Smooth muscle cell (in vitro differentiated cells): ENCODE measurements around the gene CACNA2D1. TPM values are rescaled to one million over a fixed set of nuclear protein-coding genes. Genes with fewer than 3 reads are reported as not detected.

Experiments used
- DNase-seq: peaks from one replicate; lab custom pipeline; 2025; ENCODE audit not compliant: unreplicated experiment; lab: John Stamatoyannopoulos, UW
- H2AFZ ChIP-seq: fragments of 200-600 bp; sonication (generic); 2 replicates; pipeline ENCODE4 v1.6.0; 2016; ENCODE audit warnings: antibody characterized with exemption, low read depth, mild to moderate bottlenecking
- H3F3A ChIP-seq: fragments of 200-600 bp; sonication (generic); 2 replicates; pipeline ENCODE4 v1.6.0; 2017; ENCODE audit warnings: antibody characterized with exemption, low read depth
- H3K27ac ChIP-seq: fragments of 200-600 bp; sonication (generic); 2 replicates; pipeline ENCODE4 v1.5.1; 2016; ENCODE audit warnings: low read depth, mild to moderate bottlenecking
- H3K27me3 ChIP-seq: fragments of 200-600 bp; sonication (generic); 2 replicates; pipeline ENCODE4 v1.6.1; 2016; ENCODE audit warnings: low read depth, mild to moderate bottlenecking
- H3K36me3 ChIP-seq: fragments of 200-600 bp; sonication (generic); 2 replicates; pipeline ENCODE4 v1.5.1; 2016; ENCODE audit warnings: low read depth
- H3K4me1 ChIP-seq: fragments of 200-600 bp; sonication (generic); 2 replicates; pipeline ENCODE4 v1.5.1; 2016; ENCODE audit warnings: low read depth
- H3K4me2 ChIP-seq: fragments of 200-600 bp; sonication (generic); 2 replicates; pipeline ENCODE4 v1.6.0; 2016; ENCODE audit warnings: mild to moderate bottlenecking
- H3K4me3 ChIP-seq: fragments of 200-600 bp; sonication (generic); 2 replicates; pipeline ENCODE4 v1.5.1; 2016; ENCODE audit warnings: mild to moderate bottlenecking
- H3K79me2 ChIP-seq: fragments of 200-600 bp; sonication (generic); 2 replicates; pipeline ENCODE4 v1.6.0; 2016; ENCODE audit warnings: low read depth, mild to moderate bottlenecking
- H3K9ac ChIP-seq: fragments of 200-600 bp; sonication (generic); 2 replicates; pipeline ENCODE4 v1.6.0; 2016; ENCODE audit warnings: low read depth
- H3K9me3 ChIP-seq: fragments of 200-600 bp; sonication (generic); replicated peaks from 2 replicates; pipeline ENCODE4 v1.5.1; 2016; ENCODE audit warnings: low read depth
- H4K20me1 ChIP-seq: fragments of 200-600 bp; sonication (generic); 2 replicates; pipeline ENCODE4 v1.6.0; 2016; ENCODE audit warnings: low read depth
- WGBS: methylation state at CpG from one replicate; pipeline ENCODE4 v1.1.7; 2016; ENCODE audit warnings: low lambda C conversion rate; 5-methylcytosine and 5-hydroxymethylcytosine counted together
- polyA plus RNA-seq: library from polyadenylated mRNA; unstranded; fragments of >200 nt; fragmentation: Nextera tagmentation; extraction: Ambion mirVana; gene quantifications from 2 replicates; pipeline ENCODE4 v1.2.1, GENCODE V29; 2016
- total RNA-seq: library from RNA; depleted of rRNA; stranded (reverse); fragments of >200 nt; gene quantifications from 2 replicates; pipeline ENCODE4 v1.2.3, GENCODE V29; 2014
- TF ChIP-seq, protein P1 (sequence below): fragments of 200-600 bp; sonication (generic); IDR thresholded peaks from 2 replicates; pipeline ENCODE4 v1.5.1; 2017; ENCODE audit warnings: borderline replicate concordance, mild to moderate bottlenecking, antibody characterized with exemption; ENCODE audit not compliant: insufficient read depth, poor library complexity, severe bottlenecking

The CACNA2D1 gene
- total and polyA plus RNA-seq, 2 experiments from 2014 or later = 4.1 to 39.3 TPM

GRCh38 chr7:82158327-82158726, 285.2 kb downstream of the CACNA2D1 start:
- Histone ChIP-seq H3K27ac (no peak overlapping the region), H3K4me3 (no peak overlapping the region), H3K4me2 (no peak overlapping the region), H4K20me1 (no peaks in the 10 kb centered on the region), H3K9me3 (no peaks in the 10 kb centered on the region), H3K79me2 (no peaks in the 10 kb centered on the region), H3K4me1 (peaks cover 17% of the 10 kb centered on the region), H3K9ac (no peak overlapping the region), H3K27me3 (no peaks in the 10 kb centered on the region), H2AFZ (no peak overlapping the region), H3F3A (no peaks in the 10 kb centered on the region), H3K36me3 (no peaks in the 10 kb centered on the region)
- DNase-seq = no peak
- TF ChIP-seq, protein P1, sequence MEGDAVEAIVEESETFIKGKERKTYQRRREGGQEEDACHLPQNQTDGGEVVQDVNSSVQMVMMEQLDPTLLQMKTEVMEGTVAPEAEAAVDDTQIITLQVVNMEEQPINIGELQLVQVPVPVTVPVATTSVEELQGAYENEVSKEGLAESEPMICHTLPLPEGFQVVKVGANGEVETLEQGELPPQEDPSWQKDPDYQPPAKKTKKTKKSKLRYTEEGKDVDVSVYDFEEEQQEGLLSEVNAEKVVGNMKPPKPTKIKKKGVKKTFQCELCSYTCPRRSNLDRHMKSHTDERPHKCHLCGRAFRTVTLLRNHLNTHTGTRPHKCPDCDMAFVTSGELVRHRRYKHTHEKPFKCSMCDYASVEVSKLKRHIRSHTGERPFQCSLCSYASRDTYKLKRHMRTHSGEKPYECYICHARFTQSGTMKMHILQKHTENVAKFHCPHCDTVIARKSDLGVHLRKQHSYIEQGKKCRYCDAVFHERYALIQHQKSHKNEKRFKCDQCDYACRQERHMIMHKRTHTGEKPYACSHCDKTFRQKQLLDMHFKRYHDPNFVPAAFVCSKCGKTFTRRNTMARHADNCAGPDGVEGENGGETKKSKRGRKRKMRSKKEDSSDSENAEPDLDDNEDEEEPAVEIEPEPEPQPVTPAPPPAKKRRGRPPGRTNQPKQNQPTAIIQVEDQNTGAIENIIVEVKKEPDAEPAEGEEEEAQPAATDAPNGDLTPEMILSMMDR = no peak

- no peaks in the 10 kb centered on the region for H3K9me3 ChIP-seq
- H3K79me2 ChIP-seq = no peaks in the 10 kb centered on the region
- no peak overlapping the region for H3K4me2 ChIP-seq
- no peaks in the 10 kb centered on the region for H3K36me3 ChIP-seq
- TF ChIP-seq, protein P1 = no peak
- H3K27ac ChIP-seq = no peak overlapping the region
- no peak for DNase-seq
- H2AFZ ChIP-seq = no peak overlapping the region
- H3K27me3 ChIP-seq = no peaks in the 10 kb centered on the region
- no peak overlapping the region for H3K4me3 ChIP-seq
- peaks cover 17% of the 10 kb centered on the region for H3K4me1 ChIP-seq
- no peaks in the 10 kb centered on the region for H4K20me1 ChIP-seq
- WGBS = 82% methylated on average over 1 of the region's 1 CpG
- no peaks in the 10 kb centered on the region for H3F3A ChIP-seq
- H3K9ac ChIP-seq = no peak overlapping the region
These were observed 286.7 kb downstream of the CACNA2D1 start for GRCh38 chr7:82156893-82157292.

DNA sequence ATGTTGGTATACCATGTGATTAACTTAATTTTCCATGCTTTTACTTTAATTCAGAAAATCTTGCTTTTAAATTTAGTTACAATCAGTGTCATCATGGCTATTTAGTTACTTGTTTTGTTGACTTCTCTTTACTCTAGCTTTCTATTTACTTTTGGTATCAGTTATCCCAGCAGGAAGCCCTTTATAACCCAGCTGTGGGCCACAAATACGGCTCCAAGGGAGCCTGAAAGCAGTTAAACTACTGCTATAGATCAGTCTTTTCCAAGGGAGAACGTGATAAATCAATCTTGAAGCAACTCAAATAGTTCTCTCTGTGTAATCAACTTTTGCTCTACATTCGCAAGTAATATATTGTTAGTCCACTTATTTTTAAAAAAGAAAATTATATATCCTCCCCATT, 287.4 kb downstream of the CACNA2D1 start:
- 35% methylated on average over 3 of the region's 3 CpGs for WGBS
- Histone ChIP-seq H2AFZ (no peak overlapping the region), H3K4me3 (no peak overlapping the region), H3K4me1 (peaks cover 17% of the 10 kb centered on the region), H3K79me2 (no peaks in the 10 kb centered on the region), H3K36me3 (no peaks in the 10 kb centered on the region), H3F3A (no peaks in the 10 kb centered on the region), H4K20me1 (no peaks in the 10 kb centered on the region), H3K27me3 (no peaks in the 10 kb centered on the region), H3K27ac (no peak overlapping the region), H3K9ac (no peak overlapping the region), H3K9me3 (no peaks in the 10 kb centered on the region), H3K4me2 (no peak overlapping the region)
- no peak for DNase-seq
- TF ChIP-seq, protein P1 = no peak

GRCh38 chr7:82154728-82155127, 288.8 kb downstream of the CACNA2D1 start:
- 95% methylated on average over 2 of the region's 2 CpGs for WGBS
- Histone ChIP-seq H3K9ac (no peak overlapping the region), H2AFZ (no peak overlapping the region), H3K79me2 (no peaks in the 10 kb centered on the region), H3K4me2 (no peak overlapping the region), H3F3A (no peaks in the 10 kb centered on the region), H3K36me3 (no peaks in the 10 kb centered on the region), H4K20me1 (no peaks in the 10 kb centered on the region), H3K4me3 (no peak overlapping the region), H3K9me3 (no peaks in the 10 kb centered on the region), H3K27ac (no peak overlapping the region), H3K27me3 (no peaks in the 10 kb centered on the region), H3K4me1 (peaks cover 17% of the 10 kb centered on the region)
- TF ChIP-seq, protein P1 = no peak
- no peak for DNase-seq
